GM21367 (cell line): ENCODE results near the gene SFMBT2.

Experiments
- ATAC-seq: cut with Tn5 transposase; IDR thresholded peaks from one replicate; pipeline ENCODE4 v1.9.1; 2021; ENCODE audit not compliant: unreplicated experiment

Gene SFMBT2

DNA sequence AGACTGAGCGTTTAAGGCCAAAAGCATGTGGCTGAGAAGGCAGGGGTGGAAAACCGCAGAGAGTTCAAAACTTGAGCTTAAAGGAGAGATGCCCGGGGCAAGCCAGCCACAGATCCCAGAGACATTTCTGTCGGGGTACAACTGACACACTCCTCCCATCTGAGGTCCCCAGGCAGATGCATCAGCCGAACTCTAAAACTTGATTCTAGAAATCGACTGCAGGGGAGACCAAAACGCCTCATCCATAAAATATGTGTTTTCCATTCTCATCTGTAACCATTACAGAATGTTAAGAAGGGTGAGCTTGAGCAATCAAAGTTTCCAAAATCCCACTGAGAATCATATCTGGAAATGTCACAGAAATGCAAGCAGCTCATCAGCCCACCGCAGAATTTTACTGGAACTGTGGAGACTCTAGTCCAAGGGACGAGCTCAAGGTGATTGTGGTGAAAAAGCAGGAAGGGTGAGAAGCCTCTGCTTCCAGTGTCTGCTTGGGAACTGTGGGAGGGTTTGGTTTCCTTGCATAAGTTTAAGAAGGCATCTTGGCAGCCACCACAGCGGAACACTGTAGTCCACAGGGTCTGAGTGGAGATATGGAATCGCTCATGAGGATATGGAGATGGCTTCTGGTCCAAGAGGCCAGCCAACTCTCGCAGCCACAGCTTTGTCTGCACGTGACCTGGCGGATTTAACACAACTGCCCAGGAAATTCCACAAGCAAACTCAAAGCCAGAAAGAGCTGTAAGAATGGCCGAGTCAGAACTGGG is 249.2 kb downstream of the SFMBT2 start:
- no peak for ATAC-seq

DNA sequence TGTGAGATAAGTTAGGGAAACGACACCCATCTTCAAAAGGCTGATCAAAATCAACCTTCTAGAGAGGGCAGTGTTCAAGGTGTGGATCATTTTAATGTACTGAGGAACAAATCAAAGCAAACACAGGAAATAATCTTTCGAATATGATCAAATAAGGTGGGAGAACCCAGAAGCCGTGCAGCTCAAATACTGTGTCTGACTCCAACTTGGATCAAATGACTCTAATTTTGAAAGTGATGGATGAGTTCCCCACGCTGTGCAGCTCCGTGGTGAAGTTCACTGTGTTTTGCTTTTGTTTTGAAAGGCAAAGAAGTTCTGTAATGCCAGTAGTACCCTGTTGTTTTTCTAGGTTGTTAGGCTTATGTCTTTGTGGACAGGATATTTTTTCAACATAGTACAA is 250.9 kb downstream of the SFMBT2 start:
- ATAC-seq = no peak

- ATAC-seq = no peak
Measured at GRCh38 chr10:7159517-7159916, 251.3 kb downstream of the SFMBT2 start.

GRCh38 chr10:7157091-7157490 is 253.7 kb downstream of the SFMBT2 start:
- ATAC-seq = no peak

DNA sequence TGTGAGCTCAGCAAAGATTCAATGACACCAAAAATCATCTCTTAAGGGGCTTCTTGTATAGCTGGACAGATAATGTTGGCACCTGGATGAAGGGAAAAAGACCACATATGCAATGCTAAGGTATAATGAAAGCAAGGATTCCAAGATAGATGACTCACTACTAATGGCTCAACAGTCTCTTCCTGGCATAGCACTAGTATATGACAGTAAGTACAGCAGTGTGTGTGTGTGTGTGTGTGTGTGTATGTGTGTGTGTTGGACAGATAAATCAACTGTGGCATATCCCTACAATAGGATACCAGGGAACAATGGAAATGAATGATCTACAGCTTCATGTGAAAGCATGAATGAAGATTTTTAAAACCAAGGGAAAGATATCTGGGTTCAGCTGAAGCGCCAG is 257.1 kb downstream of the SFMBT2 start:
- no peak for ATAC-seq

DNA sequence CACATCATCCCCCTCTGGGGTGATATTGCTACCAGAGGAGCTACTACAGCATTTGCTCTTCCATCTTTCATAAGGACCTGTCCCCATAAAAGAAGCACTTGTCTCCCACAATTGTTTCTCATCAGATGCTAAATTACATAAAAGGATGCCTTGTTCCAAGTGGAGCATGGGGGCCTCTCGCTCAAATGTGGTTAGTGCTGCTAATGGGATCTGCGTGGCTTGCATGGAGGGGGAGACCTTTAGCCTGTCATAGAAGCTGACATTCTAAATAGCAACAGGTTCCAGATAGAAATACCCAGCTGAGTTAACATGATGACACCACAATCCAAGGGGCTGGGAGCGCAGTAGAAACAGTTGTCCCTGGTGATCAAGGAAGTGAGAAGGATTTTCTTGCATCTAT is 257.9 kb downstream of the SFMBT2 start:
- no peak for ATAC-seq

- no peak for ATAC-seq
Measured at GRCh38 chr10:7152341-7152740, 258.5 kb downstream of the SFMBT2 start.

DNA sequence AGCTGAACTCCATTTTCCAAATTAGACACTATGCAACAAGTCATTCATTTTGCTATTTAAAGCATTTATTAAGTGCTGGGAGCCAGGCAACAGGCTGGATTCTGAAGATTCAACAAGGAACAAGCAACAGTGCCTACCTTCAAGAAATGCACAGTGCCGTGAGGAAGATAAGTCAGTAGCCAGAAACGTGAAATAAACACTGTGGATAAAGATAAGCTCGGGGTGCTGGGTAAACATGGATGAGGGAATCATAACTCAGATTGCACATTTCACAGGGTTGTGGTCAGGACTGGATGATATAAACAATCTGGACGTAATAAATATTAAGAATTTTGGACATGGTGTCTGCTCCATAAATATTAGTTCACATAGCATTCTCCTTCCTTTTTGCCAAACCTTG is 259.3 kb downstream of the SFMBT2 start:
- ATAC-seq = no peak

GRCh38 chr10:7150349-7150748 is 260.5 kb downstream of the SFMBT2 start:
- ATAC-seq = no peak

GRCh38 chr10:7146189-7146588 is 264.6 kb downstream of the SFMBT2 start:
- ATAC-seq = no peak

- no peak for ATAC-seq
Measured at GRCh38 chr10:7136016-7136415, 274.8 kb downstream of the SFMBT2 start.

DNA sequence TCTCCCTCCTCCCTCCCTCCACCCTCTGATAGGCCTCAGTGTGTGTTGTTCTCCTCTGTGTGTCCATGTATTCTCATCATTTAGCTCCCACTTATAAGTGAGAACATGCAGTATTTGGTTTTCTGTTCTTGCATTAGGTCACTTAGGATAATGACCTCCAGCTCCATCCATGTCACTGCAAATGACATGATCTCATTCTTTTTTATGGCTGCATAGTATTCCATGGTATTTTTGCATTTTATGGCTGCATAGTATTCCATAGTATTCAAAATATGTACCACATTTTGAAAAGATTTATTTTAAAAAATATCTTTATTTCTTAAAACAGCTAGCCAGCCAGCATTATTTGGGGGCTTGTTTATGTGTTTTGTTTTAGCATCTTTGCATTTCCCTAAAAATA is 275.6 kb downstream of the SFMBT2 start:
- ATAC-seq = no peak

DNA sequence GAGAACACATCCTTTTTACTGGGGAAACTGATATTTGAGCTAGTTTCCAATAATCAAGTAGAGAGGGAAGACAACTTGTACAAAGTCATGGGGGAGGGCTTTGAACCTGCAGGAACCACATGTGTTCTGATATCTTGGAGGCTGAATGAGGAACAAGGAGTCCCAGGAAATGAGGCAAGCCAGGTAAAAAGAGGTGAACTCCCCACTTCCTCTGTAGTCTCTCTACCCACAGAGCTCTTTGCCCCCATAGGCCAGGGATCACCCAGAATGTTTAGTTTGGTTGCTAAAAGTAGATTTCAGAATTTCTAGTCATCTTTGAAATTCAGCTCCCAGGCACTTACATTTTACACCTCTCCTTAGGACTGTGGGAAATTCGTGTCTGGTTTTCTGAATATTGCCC is 276.4 kb downstream of the SFMBT2 start:
- no peak for ATAC-seq

DNA sequence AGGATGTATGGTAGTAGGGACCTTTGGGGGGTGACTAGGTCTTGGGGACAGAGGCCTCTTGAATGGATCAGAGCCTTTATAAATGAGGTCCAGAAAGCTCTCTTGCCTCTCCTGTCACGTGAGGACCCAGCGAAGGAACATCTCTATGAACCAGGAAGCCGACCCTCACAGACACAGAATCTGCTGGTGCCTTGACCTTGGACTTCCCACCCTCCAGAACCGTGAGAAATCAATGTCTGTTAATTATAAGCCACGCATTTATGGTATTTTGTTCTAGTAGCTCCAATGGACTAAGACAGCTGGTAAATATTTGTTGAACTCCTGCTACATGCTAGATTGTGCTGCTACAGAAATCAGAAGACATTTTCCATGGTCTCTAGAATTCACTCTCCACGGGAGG is 276.9 kb downstream of the SFMBT2 start:
- no peak for ATAC-seq

DNA sequence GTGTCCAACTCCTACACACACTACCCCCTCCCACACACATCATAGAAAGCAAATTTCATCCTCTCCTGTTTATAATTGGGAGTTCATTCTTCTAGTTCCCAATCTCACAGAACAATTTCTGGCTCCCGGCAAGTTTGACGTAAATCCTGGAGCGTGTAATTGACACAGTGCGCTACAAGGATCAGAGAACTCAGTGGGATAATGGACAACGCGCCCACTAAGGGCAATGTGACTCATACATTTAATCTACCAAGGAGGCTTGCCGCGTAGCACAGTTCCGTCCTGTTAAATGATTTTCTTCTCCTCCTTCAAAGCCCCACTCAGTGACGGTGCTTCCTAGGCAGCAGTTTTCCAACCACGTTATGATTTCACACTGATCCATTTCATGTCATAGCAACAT is 277.6 kb downstream of the SFMBT2 start:
- ATAC-seq = no peak

DNA sequence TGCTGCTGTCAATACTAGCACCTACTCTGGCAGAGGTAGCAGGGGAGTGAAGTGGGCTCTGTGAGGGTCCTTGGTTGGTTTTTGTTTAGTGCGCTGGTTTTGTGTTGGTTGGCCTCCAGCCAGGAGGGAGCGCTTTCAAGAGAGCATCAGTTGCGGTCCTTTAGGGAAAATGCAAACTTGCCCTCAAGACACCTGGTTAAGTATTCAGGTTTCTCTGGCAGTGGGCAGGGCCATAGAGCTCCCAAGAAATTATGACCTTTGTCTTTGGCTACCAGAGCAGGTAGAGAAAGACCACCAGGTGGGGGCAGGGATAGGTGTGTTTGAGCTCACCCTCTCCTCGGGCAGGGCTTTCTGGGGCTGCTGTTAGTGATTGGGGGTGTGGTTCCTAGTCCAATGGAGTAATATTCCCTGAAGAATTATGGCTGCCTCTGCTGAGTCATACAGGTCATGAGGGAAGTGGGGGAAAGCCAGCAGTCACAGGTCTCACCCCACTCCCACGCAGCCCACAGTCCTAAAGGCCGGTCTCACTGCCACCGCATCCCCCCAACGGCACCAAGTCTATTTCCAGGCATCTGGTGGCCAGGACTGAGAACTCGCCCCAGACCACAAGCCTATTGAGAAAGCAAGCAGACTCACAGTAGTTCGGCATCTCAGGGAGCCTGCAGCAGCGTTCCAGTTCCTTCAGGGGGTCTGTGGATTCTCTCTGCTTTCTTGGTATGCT is 280.5 kb downstream of the SFMBT2 start:
- no peak for ATAC-seq

DNA sequence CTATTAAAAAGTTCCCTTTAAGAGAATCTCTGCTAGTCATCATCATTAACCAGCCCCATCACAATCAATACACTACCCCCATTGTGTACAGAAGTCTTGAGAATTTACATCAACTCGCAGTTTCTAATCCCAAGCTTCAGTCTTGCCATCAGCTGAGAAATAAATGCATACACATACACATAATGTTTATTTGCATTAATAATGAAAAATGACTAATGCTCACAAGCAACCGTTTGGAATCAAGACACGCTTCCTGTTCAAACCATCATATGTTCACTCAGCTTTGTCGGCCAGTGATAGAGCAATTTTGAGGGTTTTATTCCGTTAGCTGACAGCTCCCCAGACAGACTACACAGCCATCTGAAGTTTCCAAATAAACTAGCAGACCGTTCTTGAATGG is 287.1 kb downstream of the SFMBT2 start:
- ATAC-seq = no peak

DNA sequence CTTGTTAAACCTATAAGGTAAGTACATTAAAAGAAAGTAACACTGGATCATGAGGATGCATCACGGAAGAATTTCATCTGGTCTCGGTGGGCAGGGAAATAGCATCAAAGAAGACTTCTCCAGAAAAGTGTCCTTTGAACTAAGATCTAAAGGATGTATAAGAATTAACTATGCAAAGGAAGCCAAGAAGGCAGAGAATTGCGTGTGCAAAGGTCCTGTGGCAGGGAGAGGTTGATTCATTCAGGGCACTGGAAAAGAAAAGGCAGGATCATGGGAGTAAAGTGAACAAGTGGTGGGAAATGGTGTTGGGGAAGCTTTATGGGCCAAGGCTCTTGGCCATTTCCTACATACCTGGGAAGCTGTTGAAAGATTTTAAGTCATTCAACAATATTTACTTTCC is 288.3 kb downstream of the SFMBT2 start:
- no peak for ATAC-seq

DNA sequence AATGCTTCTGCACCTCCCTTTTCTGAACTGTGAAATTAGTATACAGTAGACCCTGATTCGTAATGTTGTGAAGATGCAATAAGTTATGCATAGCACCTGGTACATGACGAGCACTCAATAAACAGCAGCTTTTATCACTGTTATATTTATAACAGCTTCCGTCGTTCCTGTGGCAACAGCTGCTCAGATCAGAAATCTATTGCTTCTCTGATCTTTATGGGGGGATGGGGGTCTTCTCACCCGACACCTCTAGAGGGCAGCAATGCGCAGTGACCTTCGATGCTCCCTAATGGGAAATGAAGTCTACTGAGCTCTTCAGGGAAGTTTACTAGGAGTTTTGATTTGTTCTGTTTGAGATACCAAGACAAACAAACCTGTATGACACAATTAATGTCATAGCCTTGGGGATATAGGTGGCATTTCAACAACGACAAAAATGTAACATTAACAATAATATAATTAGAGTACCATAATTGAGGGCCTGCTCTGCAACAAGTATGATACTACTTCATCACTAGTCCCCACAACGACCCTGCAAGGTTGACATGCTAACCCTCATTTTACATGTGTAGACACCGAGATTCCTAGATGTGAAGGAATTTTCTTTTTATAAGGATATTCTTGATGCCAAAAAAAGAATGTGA is 289.6 kb downstream of the SFMBT2 start:
- ATAC-seq = no peak

DNA sequence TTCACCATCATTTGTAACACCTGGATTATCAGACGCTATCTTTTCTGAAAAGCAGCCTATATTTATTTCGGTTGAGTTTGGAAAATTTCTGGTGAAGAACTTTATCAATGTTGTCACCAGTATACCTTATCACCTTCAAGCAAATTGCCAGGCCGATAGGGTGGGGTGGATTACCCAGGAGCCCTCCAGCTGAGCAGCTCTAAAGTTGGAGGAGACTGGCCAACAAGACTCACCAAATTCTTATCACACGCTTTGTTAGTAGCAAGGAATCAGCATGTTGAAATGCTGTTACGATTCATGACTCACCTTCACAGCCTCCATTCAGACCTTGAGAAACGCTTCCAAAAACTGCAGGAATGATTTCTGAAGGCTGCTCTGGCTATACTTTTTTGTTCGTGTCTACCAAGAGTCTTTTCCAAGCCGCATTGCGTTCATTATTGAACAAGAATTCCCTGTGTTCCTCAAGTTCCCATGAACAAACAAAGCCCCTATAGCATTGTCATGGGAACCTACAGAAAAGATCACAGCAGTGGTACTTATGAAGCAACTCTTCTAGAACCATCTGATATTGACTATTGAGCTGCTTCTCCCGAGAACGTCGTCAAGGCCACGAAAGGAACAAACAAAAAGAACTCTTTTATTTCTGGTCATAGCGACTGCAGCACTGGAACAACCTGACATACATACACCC is 291.4 kb downstream of the SFMBT2 start:
- ATAC-seq = no peak

DNA sequence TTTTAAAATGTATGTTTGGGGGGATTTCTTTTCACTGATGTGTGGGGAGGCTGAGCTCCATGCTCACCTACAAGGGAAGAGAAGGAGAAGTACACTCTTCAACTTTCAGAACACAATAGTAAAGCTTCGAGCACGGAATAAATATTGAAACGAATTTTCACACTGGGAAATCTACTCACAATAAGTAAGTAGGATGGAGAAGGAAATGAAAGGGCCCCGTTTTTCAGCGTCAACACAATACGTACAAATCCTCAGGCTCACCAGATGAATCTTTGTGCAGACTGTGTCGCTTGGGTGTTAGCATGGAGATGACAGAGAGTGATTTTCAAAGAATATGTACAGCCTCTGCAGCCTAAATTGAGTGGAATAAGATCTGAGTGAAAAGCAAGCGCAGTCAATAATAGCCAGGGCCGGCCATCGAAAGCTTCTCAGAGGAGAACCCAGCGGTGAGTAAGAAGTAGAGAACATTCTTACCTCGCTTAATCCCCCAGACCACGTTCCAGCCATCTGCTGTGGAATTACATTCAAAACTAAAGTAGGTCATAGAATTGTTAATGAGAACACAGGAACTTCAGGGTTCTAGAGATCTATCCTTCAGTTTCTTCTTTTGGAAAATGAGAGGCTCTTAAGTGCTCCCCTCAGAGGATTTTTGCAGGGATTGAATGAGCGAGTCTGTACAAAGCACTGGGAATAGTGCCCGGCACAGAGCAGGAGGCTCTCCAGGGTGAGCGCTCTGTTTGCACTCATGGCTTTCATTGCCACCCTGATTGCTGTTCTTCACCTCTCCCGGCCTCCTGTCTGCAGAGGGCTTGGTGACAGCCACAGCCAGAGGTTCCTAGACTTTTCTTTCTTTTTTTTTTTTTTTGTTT is 292.8 kb downstream of the SFMBT2 start:
- ATAC-seq = no peak
